ENCODE measurements around the gene OSBPL1A.

GRCh38 chr18:24199372-24199962 is 198.2 kb downstream of the OSBPL1A start:
- no peak for TF ChIP-seq YY1 (IDR thresholded peaks at IDR 0.05; ENCODE audit: low read depth, low read length)
- TF ChIP-seq ZNF274 (IDR thresholded peaks at IDR 0.05; ENCODE audit: insufficient read depth, insufficient read length): no peak
- TF ChIP-seq EZH2 (IDR thresholded peaks at IDR 0.05; ENCODE audit: borderline replicate concordance, control insufficient read depth, low read depth, low read length): no peak
- no peak for TF ChIP-seq NFYB (IDR thresholded peaks at IDR 0.05; ENCODE audit: insufficient read depth, low read depth, low read length)
- no peak for TF ChIP-seq CUX1 (IDR thresholded peaks at IDR 0.05; ENCODE audit: insufficient replicate concordance, low read depth, low read length)
- TF ChIP-seq ESRRA (IDR thresholded peaks at IDR 0.05; ENCODE audit: low read length): no peak
- TF ChIP-seq POLR2AphosphoS2 (IDR thresholded peaks at IDR 0.05; ENCODE audit: low read depth, low read length): no peak
- no peak for TF ChIP-seq CTCF (IDR thresholded peaks at IDR 0.05 in 2 of 3, conservative IDR thresholded peaks at IDR 0.05 in 1 of 3; ENCODE audit: control insufficient read depth in 2 of 3, extremely low read depth in 1 of 3, insufficient read depth in 1 of 3, low read depth in 3 of 3, low read length in 3 of 3)
- TF ChIP-seq RAD21 (IDR thresholded peaks at IDR 0.05; ENCODE audit: insufficient read depth, low read depth, low read length): no peak
- TF ChIP-seq ELK1 (IDR thresholded peaks at IDR 0.05; ENCODE audit: low read depth, low read length): no peak
- no peak for TF ChIP-seq BRCA1 (IDR thresholded peaks at IDR 0.05; ENCODE audit: low read depth, low read length)
- no peak for TF ChIP-seq CEBPB (IDR thresholded peaks at IDR 0.05; ENCODE audit: borderline replicate concordance in 1 of 2, low read depth in 2 of 2, low read length in 2 of 2)
- no peak for TF ChIP-seq NR2C2 (IDR thresholded peaks at IDR 0.05; ENCODE audit: borderline replicate concordance, control insufficient read depth, insufficient read length, low read depth)
- no peak for TF ChIP-seq TBL1XR1 (IDR thresholded peaks at IDR 0.05; ENCODE audit: low read depth, low read length)
